Hepatocyte (in vitro differentiated cells): Measurements from ENCODE around the gene CEP112.

ENCODE experiments used
- CTCF ChIP-seq: fragments of 200-600 bp; sonication (generic); IDR thresholded peaks from 2 replicates; pipeline ENCODE4 v1.5.1; 2016; ENCODE audit warnings: antibody characterized with exemption, mild to moderate bottlenecking; ENCODE audit not compliant: poor library complexity
- EZH2 ChIP-seq: fragments of 200-600 bp; sonication (generic); IDR thresholded peaks from 2 replicates; pipeline ENCODE4 v1.6.1; 2016; ENCODE audit warnings: antibody characterized with exemption, mild to moderate bottlenecking, borderline replicate concordance

- no peak for TF ChIP-seq CTCF
- no peak for TF ChIP-seq EZH2
These were observed 84.2 kb downstream of the CEP112 start for GRCh38 chr17:66107731-66108130.
